Fibroblast of skin of back (primary cell): ENCODE measurements around the gene LRRC1.
A peak's percentile ranks its signal among the peaks of the same experiment; 100 is the strongest.

ENCODE experiments used
- DNase-seq: peaks from one replicate; pipeline ENCODE4 v3.0.0-alpha.2; 2013

LRRC1 gene

DNA sequence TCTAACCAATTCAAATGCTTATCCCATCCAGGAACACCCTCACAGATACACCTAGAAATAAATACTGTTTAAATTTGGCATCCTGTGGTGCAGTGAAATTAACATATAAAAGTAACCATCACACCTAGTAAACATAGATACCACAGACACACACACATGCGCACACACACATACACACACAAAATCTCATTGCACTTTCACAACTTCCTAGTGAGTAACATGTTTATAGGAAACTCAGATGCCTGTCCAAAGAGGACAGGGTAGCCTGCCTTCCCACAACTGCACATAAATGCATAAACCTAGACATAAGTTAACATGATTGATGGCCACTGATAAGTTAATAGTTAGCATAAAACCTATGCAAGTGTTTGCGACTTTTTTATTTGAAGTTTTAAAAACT lies 56.8 kb downstream of the LRRC1 start:
- no peak for DNase-seq

GRCh38 chr6:53852805-53853204 lies 58.0 kb downstream of the LRRC1 start:
- no peak for DNase-seq

- no peak for DNase-seq
Measured at GRCh38 chr6:53854843-53855567, 60.2 kb downstream of the LRRC1 start.

GRCh38 chr6:53855940-53856339 lies 61.1 kb downstream of the LRRC1 start:
- DNase-seq = no peak

DNA sequence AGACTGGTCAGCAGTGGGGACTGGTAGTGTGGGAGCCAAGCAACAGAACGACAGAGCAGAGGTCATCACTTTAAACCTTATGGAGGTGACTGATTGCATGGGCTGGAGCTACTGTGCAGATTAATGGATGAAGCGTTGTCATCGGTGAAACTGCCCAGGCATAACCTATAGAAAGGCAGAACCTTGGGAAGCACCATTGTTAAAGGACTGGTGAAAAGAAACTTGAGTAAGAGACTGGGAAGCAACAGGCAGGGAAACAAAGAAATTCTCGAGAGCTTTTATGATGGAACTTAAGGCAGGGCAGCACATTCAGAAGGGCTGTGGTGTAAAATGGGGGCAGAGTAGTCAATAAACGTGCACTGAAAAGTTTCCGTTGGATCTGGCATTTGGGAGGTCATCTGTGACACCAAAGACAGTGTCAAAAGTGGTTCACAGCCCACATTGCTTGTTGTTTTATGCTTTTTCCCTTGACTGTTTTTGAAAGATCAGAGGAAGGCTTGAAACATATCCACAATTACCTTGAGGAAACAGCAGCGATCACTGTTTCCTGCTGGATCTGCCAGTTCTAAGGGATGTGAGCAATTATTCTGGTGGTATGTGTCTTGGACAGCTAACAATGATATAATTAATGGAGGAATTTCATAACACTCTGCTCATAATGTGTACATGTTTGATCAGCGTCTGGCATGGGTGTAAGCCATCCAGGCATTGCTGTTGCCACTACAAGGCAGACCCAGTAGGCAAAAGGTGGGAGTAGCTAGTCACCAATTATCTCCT lies 62.7 kb downstream of the LRRC1 start:
- DNase-seq = no peak

- DNase-seq = no peak
Measured at GRCh38 chr6:53858196-53858595, 63.4 kb downstream of the LRRC1 start.

DNA sequence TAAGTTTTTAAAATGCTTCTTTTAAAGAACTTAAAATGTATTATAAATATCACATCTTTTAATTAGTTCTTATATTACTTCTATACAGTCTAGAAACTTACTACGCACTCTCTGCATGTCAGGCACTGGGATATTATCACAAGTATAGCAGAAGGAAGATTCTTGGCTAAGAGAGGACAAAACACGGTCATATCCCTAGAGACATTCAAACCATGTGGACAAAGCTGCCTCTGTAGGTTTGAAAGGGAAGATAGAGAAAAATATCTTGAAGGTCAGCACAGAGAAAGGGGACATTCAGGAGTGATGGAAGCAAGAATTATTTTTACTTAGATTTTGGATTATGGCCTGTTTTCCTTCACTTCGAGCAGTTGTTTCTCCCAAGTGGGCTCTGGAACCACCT lies 64.1 kb downstream of the LRRC1 start:
- DNase-seq = no peak

- DNase-seq = no peak
Measured at GRCh38 chr6:53860511-53860910, 65.7 kb downstream of the LRRC1 start.

DNA sequence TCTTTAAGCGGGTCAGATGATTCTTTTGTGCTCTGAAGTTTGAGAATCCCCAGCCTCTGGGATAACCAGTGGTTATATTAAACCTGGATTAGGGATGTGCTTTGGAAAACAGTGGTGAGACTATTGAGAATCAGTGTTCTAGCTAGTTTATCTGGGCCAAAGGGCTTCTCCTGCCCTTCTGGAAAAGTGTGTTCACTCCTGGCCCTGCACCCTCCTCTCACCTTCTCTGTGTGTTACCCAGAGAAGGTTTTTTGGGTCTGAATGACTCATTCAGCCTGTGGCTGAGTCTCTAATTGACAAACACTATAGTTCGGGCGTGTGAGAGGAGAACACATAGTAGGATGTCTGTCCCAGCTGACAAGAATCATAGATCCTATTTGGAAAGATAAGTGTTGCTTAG lies 66.7 kb downstream of the LRRC1 start:
- no peak for DNase-seq

DNA sequence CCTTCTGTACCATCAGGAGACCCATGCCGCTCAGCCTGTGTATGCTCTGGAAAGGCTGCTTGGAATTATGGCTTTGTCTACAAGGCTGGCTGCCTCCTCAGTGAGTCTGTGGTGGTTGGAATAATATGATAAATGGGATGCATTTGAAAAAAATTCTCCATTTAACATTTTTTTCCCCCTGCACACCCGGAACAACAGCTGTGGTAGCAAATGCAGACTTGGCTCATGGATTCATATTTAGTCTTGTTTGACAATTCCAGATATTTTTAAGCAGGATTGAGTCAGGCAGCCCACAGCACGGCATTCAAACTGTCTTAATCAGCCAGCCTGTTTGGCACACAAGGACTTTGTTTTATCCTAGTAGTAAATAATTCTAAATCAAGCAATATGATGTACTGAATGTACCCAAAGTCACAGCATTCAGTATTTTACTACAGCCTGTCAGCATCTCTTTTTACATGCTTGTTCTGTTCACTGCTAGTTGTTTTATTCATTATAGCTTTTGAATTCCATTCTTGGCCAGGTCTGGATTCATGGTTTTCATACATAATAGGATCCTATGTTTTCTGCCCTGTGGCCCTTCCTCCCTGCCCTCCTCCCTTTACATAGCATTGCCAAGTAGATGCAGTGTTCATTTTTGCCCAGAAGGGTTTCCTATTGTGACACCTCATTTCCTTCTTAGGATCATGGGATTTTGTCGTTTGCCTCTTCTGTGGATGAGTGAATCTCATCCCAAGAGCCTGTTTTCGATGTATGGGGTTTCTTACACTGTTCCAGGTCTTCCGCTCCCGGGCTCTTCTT lies 68.1 kb downstream of the LRRC1 start:
- DNase-seq = peak; percentile 57

DNA sequence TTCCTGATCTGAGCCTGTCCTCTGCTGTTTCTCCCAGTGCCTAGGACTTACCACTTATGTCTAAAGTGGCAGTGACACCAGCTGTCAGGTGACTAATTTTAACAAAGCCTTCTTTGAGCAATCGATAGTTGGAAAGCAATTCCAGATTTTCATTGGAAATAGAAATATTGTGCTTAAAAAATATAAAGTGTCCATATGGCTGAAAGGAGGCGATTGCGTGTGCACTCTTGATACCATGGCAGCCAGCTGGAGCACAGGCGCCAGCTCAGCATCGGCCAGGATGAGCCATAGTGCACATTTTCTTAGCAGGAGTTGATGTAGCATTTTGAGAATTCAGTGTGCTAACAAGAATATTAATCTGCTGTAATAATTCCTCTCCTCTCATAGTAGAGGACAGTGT lies 70.0 kb downstream of the LRRC1 start:
- no peak for DNase-seq

DNA sequence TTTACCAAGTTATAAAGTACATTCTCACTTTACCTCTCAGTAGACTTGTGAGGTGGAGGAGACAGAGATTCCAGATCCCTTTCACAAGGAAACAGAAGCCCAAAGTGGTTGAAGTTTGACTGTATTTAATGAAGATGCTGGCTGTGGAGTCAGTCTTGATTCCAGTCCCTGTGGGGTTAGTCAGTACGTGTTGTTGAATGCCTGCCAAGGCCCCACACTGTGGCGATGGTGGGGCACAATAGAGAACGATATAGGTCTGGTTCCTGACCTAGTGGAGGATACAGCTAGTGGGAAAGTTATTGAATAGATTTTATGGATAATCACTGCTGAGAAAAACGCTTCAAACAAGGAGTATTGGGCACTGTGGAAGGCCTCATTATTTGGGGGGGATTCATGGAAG lies 71.4 kb downstream of the LRRC1 start:
- DNase-seq = peak; percentile 25

DNA sequence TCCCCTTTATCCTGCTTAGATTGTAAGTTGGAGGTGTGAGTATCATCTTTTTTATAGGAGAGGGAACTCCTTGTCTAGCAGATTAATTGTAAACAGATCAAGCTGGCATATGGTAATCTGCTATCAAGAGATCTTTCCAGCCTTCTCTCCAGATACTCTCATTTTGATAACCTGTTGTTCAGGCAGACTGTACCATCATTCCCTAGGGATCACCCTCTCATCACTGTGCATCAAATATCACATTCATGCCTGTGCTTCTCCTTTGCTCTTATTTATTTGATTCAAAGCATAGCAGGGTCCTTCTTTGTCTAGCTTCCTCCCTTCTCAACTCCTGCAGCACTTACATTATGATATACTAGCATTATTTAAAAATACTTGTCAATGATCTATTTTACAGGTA lies 73.8 kb downstream of the LRRC1 start:
- no peak for DNase-seq

- no peak for DNase-seq
Measured at GRCh38 chr6:53869964-53870363, 75.2 kb downstream of the LRRC1 start.

- DNase-seq = no peak
Measured at GRCh38 chr6:53873922-53874321, 79.1 kb downstream of the LRRC1 start.

- DNase-seq = no peak
Measured at GRCh38 chr6:53874964-53875363, 80.2 kb downstream of the LRRC1 start.

- no peak for DNase-seq
Measured at GRCh38 chr6:53877151-53877550, 82.3 kb downstream of the LRRC1 start.

- DNase-seq = no peak
Measured at GRCh38 chr6:53878808-53879207, 84.0 kb downstream of the LRRC1 start.

DNA sequence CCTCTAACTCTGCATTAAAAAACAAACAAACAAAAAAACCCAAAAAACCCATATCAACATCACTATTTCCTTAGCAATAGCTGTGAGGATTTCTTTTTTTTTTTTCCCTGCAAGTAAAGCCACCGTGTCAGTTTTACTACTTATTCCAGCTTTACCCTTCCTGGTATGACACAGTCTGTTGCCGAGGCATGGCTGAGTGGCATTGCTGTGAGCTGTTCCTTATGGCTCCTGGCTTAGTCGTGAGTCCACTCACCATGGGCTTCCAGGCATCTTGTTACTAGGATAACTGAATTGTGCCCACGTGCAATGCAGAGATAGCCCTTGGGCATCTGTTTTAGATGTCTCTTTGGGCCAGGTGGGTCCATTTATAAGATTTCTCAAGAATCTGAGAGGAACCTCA lies 84.8 kb downstream of the LRRC1 start:
- DNase-seq = no peak

- no peak for DNase-seq
Measured at GRCh38 chr6:53887316-53887715, 92.5 kb downstream of the LRRC1 start.

- DNase-seq = peak; percentile 42
Measured at GRCh38 chr6:53888931-53889330, 94.1 kb downstream of the LRRC1 start.

DNA sequence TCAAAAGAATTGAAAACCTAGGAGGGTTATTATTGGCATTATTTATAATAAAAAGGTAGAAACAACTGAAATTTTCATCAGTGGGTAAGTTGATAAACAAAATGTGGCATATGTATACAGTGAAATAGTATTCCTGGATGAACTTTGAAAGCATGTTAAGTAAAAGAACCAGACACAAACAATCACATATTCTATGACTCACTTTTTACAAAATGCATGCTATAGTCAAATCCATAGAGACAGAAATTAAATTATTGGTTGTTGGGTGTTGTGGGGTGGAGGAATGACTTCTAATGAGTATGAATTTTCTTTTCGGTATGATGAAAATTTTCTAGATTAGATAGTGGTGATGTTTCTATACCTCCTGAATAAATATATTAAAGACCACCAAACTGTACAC lies 94.6 kb downstream of the LRRC1 start:
- peak; percentile 13 for DNase-seq

- no peak for DNase-seq
Measured at GRCh38 chr6:53892707-53893106, 97.9 kb downstream of the LRRC1 start.
